Glomerular visceral epithelial cell (primary cell): ENCODE data around the gene CYP27A1.

Experiments
- DNase-seq: peaks from one replicate; pipeline ENCODE4 v3.0.0-alpha.2; 2016; ENCODE audit errors: extremely low spot score

CYP27A1 gene

DNA sequence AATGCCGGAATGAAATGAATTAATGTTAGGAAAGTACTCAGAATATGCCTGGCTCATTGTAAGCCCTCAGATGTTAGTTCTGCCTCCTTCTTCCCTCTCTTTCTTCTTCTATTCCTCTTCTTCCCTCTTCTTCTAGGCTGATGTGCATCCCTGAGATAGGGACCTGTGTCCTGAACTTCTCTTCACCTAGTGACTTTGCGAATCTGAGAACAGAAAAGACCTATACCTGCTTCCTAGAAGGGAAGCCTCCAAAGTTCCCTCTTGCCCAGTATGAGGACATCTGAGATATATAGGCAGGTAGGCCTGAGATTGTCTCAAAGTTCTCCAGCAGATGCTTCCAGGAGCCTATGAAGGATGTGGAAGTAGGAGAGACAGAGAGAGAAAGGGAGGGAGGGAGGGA, 8.1 kb upstream of the CYP27A1 start:
- no peak for DNase-seq

DNA sequence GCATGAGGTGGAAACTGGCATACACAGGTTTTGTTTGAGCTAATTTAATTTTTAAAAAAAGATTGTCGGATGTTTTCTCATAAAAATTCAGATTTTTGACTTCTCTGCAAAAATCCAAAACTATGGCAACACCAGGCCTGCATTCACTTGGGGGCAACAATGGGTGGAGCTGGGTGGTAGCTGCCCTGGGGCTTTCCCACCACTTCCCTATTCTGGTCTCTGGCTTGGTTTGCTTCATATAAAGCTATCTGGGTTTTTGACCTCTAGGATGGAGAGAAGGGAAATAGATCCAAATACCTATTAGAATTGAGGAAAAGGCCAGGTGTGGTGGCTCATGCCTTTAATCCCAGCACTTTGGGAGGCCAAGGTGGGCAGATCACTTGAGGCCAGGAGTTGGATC, 5.5 kb upstream of the CYP27A1 start:
- no peak for DNase-seq

DNA sequence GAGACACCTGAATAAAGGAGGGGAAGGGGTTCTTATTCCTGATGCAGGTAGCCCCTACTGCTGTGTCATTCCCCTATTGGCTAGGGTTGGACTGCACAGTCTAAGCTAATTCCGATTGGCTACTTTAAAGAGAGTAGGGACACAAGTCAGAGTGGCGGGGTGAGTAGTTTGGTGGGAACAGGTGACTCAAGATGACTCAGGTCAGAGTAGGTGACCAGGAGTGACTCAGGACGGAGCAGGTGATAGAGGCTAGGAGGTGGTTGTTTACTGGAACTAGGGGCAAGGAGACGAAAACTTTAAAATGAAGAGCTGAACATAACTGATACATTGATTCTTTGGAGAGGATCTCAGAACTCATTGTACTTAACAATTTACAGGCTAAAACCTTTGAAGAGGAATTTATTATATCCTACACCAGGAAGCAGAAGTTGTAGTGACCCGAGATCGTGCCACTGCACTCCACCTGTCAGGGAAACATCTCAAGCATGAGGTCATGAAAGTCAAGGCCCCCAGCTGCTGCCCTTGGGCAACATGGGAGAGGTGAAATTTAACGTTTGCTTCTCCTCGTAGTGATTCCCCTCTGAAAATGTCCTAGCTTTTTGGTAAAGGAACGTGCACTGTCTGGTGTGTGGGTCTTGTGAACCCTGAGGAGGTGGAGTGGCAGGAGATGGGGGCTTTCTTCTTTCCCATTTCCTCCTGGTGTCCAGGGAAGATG, 4.5 kb upstream of the CYP27A1 start:
- no peak for DNase-seq

DNA sequence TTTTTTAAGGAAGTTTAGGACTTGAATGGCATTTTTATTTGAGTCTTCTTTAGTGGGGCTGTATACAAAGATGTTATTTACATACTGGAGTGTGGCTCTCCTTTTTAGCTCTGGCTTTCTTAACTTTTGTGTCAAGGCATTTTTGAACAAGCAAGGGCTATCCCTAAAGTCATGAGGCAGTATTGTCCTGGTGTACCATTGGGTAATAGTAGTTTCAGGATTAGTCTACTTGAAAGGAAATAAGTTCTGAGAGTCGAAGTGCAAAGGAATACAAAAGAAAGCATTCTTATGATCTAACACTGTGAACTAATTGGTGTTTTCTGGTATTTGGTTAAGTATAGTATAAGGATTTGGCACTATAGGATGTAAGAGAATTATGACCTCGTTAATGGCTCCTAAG, 1.9 kb upstream of the CYP27A1 start:
- no peak for DNase-seq

DNA sequence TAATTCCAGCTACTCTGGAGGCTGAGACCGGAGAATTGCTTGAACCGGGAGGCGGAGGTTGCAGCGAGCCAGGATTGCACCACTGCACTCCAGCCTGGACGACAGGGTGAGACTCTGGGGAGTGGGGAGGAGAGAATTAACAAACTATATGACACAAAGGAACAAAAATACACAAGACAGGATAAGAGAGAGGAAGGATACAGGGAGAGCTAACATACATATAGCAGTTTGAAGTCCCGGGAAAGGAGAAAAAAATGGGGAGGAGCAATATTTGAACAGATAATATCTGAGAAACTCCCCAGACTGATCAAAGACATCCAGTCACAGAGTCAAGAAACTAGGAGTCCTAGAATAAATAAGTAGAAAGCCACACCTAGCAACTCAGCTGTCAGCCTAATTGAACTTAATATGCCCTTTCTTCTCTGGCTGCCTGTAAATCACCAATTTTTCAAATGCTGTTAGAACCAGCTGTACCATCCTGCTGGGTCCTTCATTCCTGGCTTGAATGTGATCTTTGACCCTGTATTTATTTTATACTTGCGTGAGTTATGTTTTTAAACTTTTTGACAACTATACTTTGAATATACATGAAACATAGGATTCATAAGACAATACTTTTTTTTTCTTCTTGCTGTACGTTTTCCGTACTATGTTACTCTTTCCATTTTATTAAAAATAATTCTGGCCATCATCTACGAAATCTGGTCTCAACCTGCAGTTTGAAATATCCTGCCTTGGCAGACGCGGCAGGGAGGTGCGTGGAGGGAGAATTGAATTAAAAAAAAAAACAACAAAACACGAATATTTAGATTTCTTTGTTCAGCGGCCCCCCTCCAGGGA, 876 bp upstream of the CYP27A1 start:
- no peak for DNase-seq

DNA sequence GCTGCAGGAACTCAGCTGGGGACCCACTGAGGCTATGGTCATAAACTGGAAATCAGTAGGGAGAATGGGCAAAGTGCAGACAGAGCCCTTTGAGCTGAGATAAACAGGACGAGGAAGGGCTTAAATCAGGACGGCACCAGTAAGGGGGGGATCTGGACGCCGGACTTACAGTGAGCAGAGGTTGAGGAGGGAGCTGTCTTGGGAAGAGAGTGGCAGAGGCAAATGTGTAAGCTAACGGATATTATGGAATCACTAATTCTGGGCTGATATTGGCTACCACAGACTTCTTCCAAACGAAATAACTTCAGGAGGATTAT, 539 bp downstream of the CYP27A1 start:
- DNase-seq = peak; percentile 42

DNA sequence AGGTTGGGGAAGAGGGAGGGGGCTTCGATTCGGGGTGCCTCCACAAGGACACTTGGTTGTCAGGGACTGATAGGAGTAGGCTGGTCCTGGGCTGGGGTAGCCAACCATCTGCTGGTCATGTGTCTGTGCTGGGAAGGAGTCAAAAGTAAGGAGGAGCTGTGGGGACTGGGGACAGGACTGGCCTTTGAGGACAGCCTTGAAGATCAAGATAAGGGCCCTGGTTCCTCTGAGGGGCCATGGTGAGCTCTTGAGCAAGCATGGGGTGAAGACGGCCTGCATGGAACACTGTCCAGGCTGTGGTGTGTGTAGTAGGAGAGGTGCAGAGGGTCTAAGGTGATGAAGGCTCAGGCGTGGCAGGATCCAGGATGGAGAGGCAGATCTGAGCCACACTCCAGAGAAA, 1.7 kb downstream of the CYP27A1 start:
- DNase-seq = no peak

DNA sequence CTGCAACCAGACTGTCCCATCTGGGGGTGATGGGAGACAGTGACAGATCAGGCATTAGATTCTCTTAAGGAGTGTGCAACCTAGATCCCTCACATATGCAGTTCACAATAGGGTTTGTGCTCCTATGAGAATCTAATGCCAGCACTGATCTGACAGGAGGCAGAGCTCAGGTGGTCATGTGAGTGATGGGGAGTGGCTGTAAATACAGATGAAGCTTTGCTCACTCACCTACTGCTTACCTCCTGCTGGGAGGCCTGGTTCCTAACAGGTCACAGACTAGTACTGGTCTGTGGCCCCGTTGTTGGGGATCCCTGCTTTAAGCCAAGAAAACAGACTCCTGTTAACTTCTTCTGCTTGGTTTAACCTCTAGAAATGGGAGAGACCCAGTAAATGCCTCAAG, 3.2 kb downstream of the CYP27A1 start:
- no peak for DNase-seq

DNA sequence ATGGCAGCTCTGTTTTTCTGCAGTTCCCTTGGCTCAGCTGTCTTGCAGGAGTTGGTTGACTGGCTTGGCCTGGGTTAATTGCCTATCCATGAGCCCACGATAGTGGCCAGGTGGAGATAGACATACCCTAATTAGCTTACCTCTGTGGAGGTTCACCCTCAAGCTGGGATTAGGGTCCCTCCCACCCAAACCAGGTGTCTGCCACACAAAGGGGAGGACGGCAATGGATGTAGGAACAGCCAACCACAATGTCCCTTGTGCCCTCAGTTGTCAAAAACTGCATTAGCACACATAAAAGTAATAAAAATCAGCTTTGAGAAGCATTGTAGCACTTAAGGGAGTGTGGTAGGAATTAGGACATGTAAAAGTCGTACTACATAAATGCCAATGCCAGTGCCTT, 4.2 kb downstream of the CYP27A1 start:
- DNase-seq = no peak

DNA sequence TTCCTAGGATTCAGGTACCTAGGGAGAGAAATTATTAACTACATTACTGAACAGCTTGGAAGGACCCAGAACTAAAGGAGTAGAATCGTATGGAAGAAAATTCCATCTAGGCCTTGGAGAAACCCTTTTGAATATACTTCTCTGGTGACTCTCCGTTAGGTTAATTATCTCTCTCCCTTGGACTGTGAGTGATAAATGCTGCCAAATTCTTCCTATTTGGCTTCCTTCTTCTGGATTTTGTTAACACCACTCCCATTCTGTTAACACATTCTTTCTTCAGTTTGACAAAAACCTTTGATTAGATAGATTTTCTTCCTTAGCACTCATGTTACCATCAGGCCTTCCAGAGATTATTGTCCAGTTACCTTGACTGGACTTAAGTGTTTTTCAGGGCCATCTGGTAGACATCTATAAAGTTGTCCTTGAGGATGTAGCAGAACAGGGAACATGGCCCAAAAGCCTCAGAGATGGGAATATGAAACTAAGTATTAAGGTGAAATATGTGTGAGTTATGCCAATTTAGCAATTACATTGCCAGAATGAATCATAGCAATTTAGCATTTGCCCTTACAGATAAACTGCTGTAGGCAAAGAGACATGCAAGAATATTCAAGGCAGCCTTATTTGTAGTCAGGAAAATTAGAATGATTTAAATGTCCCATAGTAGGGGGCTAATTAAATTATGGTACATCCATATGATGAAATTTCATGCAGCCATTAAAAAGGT, 6.7 kb downstream of the CYP27A1 start:
- DNase-seq = no peak

DNA sequence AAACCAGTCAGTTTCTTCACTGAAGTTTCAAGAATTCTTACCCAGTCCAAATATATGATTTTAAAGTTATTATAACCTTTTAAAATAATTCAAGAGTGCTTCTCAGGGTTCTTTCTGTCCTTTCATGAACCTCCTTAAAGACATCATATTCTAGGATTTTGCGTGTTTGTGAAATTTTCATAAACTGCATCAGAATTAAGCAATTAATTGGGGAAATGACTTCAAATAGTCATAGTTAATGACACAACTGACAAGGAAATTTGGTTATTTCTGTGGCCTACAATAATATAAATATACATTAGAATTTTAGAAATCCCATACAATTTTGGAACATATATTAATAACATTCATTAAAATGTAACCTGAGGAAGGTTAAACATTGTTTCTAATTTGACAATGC, 10.5 kb downstream of the CYP27A1 start:
- DNase-seq = no peak

DNA sequence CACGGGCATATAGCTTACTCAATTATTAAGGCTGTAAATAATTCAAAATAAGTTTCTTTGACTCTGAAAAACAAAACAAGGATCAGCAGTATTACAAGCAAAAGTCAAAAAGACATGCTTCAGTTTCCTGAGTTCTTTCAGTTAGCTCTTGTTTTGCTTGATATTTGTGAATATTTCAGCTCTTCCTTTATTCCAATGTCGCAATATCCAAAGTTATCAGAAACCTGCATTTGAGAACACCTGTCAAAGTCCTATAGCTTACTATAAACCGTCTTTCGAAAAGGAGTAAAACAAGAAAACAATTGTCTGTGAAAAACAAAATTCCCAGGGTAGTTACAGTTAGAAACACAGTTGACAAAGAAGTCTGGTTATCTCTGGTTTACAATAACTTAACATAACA, 14.7 kb downstream of the CYP27A1 start:
- no peak for DNase-seq

DNA sequence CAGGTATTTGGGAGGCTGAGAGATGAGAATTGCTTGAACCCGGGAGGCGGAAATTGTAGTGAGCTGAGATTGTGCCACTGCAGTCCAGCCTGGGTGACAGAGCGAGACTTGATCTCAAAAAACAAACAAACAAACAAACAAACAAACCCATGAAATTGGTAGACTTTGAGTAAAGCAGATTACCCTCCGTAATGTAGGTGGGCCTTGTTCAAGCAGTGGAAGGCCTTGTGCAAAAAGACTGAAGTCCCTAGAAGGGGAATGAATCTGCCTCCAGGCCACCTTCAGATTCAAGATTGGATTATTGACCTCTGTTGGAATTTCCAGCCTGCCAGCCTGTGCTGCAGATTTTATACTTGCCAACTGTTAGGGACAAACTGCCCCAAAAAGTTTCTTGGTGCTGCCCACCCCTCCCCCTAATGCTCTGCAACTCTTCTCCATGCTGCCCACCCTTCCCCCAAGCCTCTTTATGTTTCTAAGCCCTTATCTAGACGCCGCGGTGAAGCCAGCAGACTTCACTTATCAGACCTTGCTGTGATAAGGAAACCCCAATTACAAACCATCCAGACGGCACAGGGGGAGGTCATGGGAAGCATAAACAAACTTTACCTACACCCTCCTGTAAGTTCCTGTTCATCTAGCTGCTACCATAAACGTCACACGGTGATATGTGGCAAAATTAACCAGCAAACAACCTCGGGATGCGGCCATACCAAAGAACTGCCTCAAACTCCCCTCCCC, 17.0 kb downstream of the CYP27A1 start:
- DNase-seq = no peak

DNA sequence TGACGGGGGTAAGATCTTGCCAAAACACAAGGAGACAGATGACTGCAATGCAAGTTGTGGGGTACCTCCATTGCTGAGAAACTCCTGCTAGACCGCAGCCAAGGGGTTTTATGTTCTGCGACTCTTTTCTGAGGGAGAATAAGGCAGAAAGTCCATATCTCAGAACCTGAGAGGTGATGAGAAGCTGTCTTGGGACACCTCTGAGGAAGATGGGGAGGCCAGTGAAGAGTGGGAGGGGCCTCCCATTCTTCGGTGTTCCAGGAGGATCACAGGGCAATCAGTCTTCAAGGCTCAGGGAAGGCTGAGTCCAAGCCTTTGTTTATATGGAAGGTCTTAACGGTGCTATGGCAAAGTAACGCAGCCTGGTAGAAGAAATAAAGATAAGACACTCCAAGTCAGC, 18.0 kb downstream of the CYP27A1 start:
- DNase-seq = no peak

DNA sequence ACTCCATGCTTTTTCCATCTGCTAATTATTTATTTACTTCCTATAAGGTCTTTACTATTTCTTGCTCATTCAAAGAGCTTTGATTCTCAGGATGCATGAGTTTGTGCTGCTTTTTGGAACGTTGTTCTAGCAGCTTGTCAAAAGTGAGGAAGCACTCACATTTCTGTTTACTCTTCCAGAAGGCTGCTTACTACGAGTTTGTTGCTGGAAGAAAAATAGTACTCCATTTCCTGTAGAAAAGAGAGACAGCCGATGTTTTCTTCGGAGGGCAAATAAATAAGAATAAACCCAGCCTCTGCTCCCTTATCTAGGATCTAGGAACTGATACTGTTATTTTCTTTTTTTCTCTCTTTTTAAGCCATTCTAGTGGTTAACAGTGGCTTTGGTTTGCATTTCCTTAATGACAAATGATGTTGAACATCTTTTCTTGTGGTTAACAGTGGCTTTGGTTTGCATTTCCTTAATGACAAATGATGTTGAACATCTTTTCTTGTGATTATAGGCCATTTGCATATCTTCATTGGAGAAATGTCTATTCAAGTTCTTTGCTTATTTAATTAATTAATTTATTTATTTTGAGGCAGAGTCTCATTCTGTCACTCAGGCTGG, 20.5 kb downstream of the CYP27A1 start:
- no peak for DNase-seq

DNA sequence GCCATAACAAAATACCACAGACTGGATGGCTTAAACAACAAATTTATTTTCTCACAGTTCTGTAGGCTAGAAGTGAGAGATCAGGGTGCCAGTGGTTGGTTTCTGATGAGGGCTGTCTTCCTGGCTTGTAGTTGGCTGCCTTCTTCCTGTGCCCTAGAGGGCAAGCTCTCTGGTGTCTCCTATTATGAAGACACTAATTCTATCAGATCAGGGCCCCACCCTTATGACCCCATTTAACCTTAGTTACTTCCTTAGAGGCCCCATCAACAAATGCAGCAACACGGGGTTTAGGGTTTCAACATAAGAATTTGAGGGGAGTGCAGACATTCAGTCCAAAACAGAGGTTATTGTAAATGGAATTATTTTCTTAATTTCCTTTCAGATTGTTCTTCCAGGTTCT, 22.9 kb downstream of the CYP27A1 start:
- DNase-seq = no peak

DNA sequence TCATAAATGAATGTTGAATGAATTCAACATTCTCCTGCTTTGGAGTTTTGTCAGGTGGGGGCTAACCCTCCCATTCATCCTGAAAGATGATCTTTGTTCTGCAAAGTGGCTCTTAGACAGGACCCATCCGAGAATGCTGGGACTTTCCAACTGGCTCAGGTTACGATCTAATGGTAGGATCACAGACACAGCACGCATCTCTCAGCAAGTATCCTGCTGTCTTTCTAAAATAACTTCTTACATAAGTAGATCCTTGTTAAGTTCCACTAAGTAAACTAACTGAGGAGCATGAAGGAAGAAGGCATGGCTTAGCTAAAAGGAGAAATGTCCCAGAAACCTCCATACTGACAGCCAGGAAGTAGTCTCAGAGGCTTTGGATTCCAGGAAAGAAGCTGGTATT, 23.7 kb downstream of the CYP27A1 start:
- peak; percentile 33 for DNase-seq

DNA sequence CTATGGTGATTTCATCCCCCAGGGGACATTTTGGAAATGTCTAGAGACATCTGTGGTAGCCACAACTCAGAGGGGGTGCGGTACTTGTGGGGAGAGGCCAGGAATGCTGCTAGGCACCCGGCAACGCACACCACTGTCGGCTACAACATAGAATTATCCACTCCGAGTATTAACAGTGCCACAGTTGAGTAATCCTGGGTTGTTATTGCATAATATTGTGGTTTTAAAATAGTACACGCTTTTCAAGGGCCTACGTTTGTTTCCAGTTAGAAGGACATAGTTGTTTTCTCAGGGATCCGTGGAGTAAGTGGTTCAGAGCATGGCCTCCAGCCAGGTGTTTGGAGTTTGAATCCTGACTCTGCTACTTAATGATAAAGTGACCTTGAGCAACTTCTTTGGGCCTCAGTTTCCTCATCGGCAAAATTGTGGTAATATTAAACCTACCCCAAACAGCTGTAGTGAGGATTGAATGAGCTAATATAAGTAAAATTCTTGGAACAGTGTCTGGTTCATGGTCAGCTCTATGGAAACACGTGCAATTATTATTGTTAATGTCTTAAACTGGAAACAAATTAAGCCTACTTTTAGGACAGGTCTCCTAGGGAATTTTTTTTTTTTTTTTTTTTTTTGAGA, 24.5 kb downstream of the CYP27A1 start:
- DNase-seq = peak; percentile 99

DNA sequence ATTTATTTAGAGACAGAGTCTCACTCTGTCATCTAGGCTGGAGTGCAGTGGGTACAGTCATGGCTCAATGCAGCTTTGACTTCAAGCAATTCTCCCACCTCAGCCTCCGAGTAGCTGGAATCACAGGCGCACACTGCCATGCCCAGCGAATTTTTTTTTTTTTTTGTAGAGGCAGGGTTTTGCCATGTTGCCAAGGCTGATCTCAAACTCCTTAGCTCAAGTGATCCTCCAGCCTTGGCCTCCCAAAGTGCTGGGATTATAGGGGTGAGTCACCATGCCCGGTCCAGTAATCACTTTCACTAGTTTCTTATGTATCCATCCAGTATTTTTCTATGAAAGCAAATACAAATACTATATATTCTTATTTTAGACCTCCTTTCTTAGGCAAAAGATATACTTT, 25.7 kb downstream of the CYP27A1 start:
- no peak for DNase-seq

DNA sequence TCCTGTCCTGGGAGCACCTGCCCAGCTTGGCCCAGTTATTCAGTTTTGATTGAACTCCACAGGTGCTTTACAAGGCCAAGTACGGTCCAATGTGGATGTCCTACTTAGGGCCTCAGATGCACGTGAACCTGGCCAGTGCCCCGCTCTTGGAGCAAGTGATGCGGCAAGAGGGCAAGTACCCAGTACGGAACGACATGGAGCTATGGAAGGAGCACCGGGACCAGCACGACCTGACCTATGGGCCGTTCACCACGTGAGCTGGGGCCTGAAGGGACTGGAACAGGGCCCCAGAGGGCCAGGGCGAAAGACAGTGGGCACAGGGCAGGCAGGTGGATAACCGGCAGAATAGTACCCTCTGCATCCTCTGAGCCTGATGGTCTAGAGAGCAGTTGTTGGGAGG, 27.6 kb downstream of the CYP27A1 start:
- DNase-seq = no peak

DNA sequence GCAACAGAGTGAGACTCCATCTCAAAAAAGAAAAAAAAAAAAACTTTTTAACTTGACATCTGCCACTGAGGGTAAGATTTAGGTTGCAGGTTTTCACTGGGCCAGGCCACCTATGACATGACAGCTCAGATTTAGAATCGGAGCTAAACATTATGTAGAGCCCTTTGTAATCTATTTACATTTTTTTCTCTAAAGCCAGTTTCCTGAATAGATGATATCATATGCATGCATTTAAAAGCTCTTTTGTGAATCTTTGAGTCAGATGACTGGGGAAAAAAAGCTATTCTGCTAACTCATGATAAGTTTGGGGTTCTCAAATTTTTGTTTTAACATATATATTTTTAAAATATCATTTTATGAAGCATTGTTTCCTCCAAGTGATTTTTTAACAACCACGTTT, 28.3 kb downstream of the CYP27A1 start:
- DNase-seq = no peak
